ENCODE results near the gene BRSK2.

The BRSK2 gene

GRCh38 chr11:1472180-1473005 is 82.7 kb downstream of the BRSK2 start:
- no peak overlapping the region for H3K4me3 ChIP-seq (ENCODE audit: low read depth, low read length)
- DNase-seq (ENCODE audit: low read depth): no peak

- no peak for DNase-seq (ENCODE audit: low read depth)
- no peak overlapping the region for H3K4me3 ChIP-seq (ENCODE audit: low read depth, low read length)
These were observed 83.4 kb downstream of the BRSK2 start for GRCh38 chr11:1473011-1473628.

- H3K4me3 ChIP-seq (ENCODE audit: low read depth, low read length): no peak overlapping the region
- no peak for DNase-seq (ENCODE audit: low read depth)
These were observed 84.1 kb downstream of the BRSK2 start for GRCh38 chr11:1473786-1474185.

- no peak for DNase-seq (ENCODE audit: low read depth)
- no peak overlapping the region for H3K4me3 ChIP-seq (ENCODE audit: low read depth, low read length)
These were observed 86.1 kb downstream of the BRSK2 start for GRCh38 chr11:1475841-1476240.

- no peak overlapping the region for H3K4me3 ChIP-seq (ENCODE audit: low read depth, low read length)
- DNase-seq (ENCODE audit: low read depth): no peak
These were observed 87.4 kb downstream of the BRSK2 start for GRCh38 chr11:1476940-1477736.

- DNase-seq (ENCODE audit: low read depth): no peak
- H3K4me3 ChIP-seq (ENCODE audit: low read depth, low read length): no peak overlapping the region
These were observed 88.3 kb downstream of the BRSK2 start for GRCh38 chr11:1478011-1478410.

GRCh38 chr11:1478544-1478943 is 88.8 kb downstream of the BRSK2 start:
- H3K4me3 ChIP-seq (ENCODE audit: low read depth, low read length): no peak overlapping the region
- DNase-seq (ENCODE audit: low read depth): no peak

- H3K4me3 ChIP-seq (ENCODE audit: low read depth, low read length): no peak overlapping the region
- DNase-seq (ENCODE audit: low read depth): no peak
These were observed 89.4 kb downstream of the BRSK2 start for GRCh38 chr11:1479006-1479677.

GRCh38 chr11:1479678-1480118 is 90.0 kb downstream of the BRSK2 start:
- no peak for DNase-seq (ENCODE audit: low read depth)
- no peak overlapping the region for H3K4me3 ChIP-seq (ENCODE audit: low read depth, low read length)

GRCh38 chr11:1480191-1480554 is 90.4 kb downstream of the BRSK2 start:
- H3K4me3 ChIP-seq (ENCODE audit: low read depth, low read length): no peak overlapping the region
- DNase-seq (ENCODE audit: low read depth): no peak

- DNase-seq (ENCODE audit: low read depth): no peak
- H3K4me3 ChIP-seq (ENCODE audit: low read depth, low read length): no peak overlapping the region
These were observed 91.1 kb downstream of the BRSK2 start for GRCh38 chr11:1480555-1481482.

- no peak overlapping the region for H3K4me3 ChIP-seq (ENCODE audit: low read depth, low read length)
- no peak for DNase-seq (ENCODE audit: low read depth)
These were observed 91.7 kb downstream of the BRSK2 start for GRCh38 chr11:1481483-1481825.

GRCh38 chr11:1481861-1482441 is 92.2 kb downstream of the BRSK2 start:
- DNase-seq (ENCODE audit: low read depth): no peak
- H3K4me3 ChIP-seq (ENCODE audit: low read depth, low read length): no peak overlapping the region

GRCh38 chr11:1482581-1483444 is 93.1 kb downstream of the BRSK2 start:
- no peak for DNase-seq (ENCODE audit: low read depth)
- H3K4me3 ChIP-seq (ENCODE audit: low read depth, low read length): no peak overlapping the region

GRCh38 chr11:1483445-1483961 is 93.8 kb downstream of the BRSK2 start:
- H3K4me3 ChIP-seq (ENCODE audit: low read depth, low read length): no peak overlapping the region
- no peak for DNase-seq (ENCODE audit: low read depth)

GRCh38 chr11:1484061-1484671 is 94.4 kb downstream of the BRSK2 start:
- DNase-seq (ENCODE audit: low read depth): no peak
- no peak overlapping the region for H3K4me3 ChIP-seq (ENCODE audit: low read depth, low read length)
